H1 (cell line): ENCODE data around the gene ASCC1. TPM values are rescaled to one million over a fixed set of nuclear protein-coding genes. Genes with fewer than 3 reads are reported as not detected.

Experiments used
- CTCF ChIA-PET: fragments of 300-600 bp; sonication (Branson Sonifier 250); formaldehyde crosslinking; loops from one replicate; lab custom pipeline; 2021; ENCODE audit not compliant: partially characterized antibody; lab: Charles Lee
- POLR2A ChIA-PET: fragments of 300-600 bp; sonication (Branson Sonifier 250); formaldehyde crosslinking; loops from one replicate; lab custom pipeline; 2021; ENCODE audit warnings: inconsistent platforms; ENCODE audit not compliant: partially characterized antibody; lab: Charles Lee
- DNase-seq, 2 experiments: peaks; one replicate each; pipeline versions ENCODE4 v3.0.0 to v3.0.0-alpha.2; 2010 to 2022; ENCODE audit warnings: low spot score in 2 of 2, low read depth in 1 of 2, mixed read lengths in 1 of 2
- FAIRE-seq: peaks from 2 replicates; lab custom pipeline; 2011; peaks lifted over from hg19 to GRCh38; lab: Jason Lieb, UNC
- H2AFZ ChIP-seq: 2 replicates; pipeline ENCODE4 v1.8.1; 2012; ENCODE audit warnings: low read length, inconsistent platforms
- H2AK5ac ChIP-seq: 2 replicates; pipeline ENCODE4 v1.6.1; 2013; ENCODE audit warnings: low read depth, low read length
- H2BK120ac ChIP-seq: replicated peaks from 2 replicates; pipeline ENCODE3; 2013; ENCODE audit warnings: low read depth, low read length, inconsistent platforms
- H2BK12ac ChIP-seq: 2 replicates; pipeline ENCODE4 v1.6.1; 2013; ENCODE audit warnings: low read depth, low read length
- H2BK15ac ChIP-seq: 2 replicates; pipeline ENCODE4 v1.6.1; 2013; ENCODE audit warnings: low read length
- H2BK20ac ChIP-seq: 2 replicates; pipeline ENCODE4 v1.6.1; 2013; ENCODE audit warnings: low read length
- H2BK5ac ChIP-seq: 2 replicates; pipeline ENCODE4 v1.6.1; 2013; ENCODE audit warnings: low read depth, low read length
- H3K14ac ChIP-seq: 2 replicates; pipeline ENCODE4 v1.6.1; 2013; ENCODE audit warnings: inconsistent platforms; ENCODE audit not compliant: insufficient read length
- H3K18ac ChIP-seq: 2 replicates; pipeline ENCODE4 v1.6.1; 2013; ENCODE audit warnings: low read length; ENCODE audit errors: extremely low read depth
- H3K23ac ChIP-seq: 2 replicates; pipeline ENCODE4 v1.6.1; 2013; ENCODE audit warnings: inconsistent platforms; ENCODE audit not compliant: insufficient read length
- H3K23me2 ChIP-seq: 2 replicates; pipeline ENCODE4 v1.6.1; 2013; ENCODE audit warnings: low read depth, low read length
- H3K27ac ChIP-seq: 2 replicates; pipeline ENCODE4 v1.6.1; 2011; ENCODE audit warnings: low read depth, low read length, inconsistent platforms
- H3K27me3 ChIP-seq, 4 experiments: replicated peaks in 1 of 4; 1 replicate in 1 of 4; 2 replicates in 3 of 4; pipeline versions ENCODE4 v1.6.1 to v1.8.1; 2011 to 2013; ENCODE audit warnings: low read length in 3 of 4, mild to moderate bottlenecking in 3 of 4, inconsistent platforms in 2 of 4, mixed read lengths in 2 of 4, moderate library complexity in 1 of 4; ENCODE audit not compliant: control insufficient read depth in 3 of 4, insufficient read depth in 3 of 4; ENCODE audit errors: extremely low read depth in 1 of 4
- H3K36me3 ChIP-seq, 4 experiments: 2 replicates each; pipeline versions ENCODE4 v1.6.1 to v1.8.1; 2011 to 2013; ENCODE audit warnings: mild to moderate bottlenecking in 4 of 4, low read length in 3 of 4, moderate library complexity in 2 of 4, control low read depth in 1 of 4, inconsistent platforms in 1 of 4; ENCODE audit not compliant: insufficient read depth in 4 of 4, control insufficient read depth in 2 of 4
- H3K4ac ChIP-seq: replicated peaks from 2 replicates; pipeline ENCODE3; 2013; ENCODE audit warnings: low read length, low read depth, mixed read lengths, inconsistent platforms; ENCODE audit not compliant: insufficient read length
- H3K4me1 ChIP-seq, 4 experiments: replicated peaks in 1 of 4; 1 replicate in 1 of 4; 2 replicates in 3 of 4; pipeline versions ENCODE4 v1.6.1 to v1.8.1; 2011 to 2013; ENCODE audit warnings: low read length in 3 of 4, inconsistent platforms in 2 of 4, mixed read lengths in 1 of 4; ENCODE audit not compliant: insufficient read depth in 4 of 4, control insufficient read depth in 3 of 4
- H3K4me2 ChIP-seq, 2 experiments: 2 replicates each; pipeline versions ENCODE4 v1.6.1 to v1.8.1; 2011 to 2013; ENCODE audit warnings: low read depth in 2 of 2, low read length in 2 of 2, control low read depth in 1 of 2, inconsistent platforms in 1 of 2, mild to moderate bottlenecking in 1 of 2; ENCODE audit not compliant: insufficient read depth in 1 of 2
- H3K4me3 ChIP-seq, 4 experiments: fragments of 200-600, 300-600 bp in 1 of 4; sonication (generic), shearing (Covaris generic), sonication (Bioruptor Twin) in 1 of 4; 2 replicates each; pipeline versions ENCODE4 v1.5.1 to v1.8.1; 2011 to 2016; ENCODE audit warnings: low read length in 4 of 4, low read depth in 3 of 4, control low read depth in 2 of 4, inconsistent platforms in 2 of 4, mild to moderate bottlenecking in 2 of 4, mixed read lengths in 1 of 4, moderate library complexity in 1 of 4; ENCODE audit not compliant: insufficient read depth in 2 of 4; ENCODE audit errors: extremely low read depth in 1 of 4
- H3K56ac ChIP-seq: replicated peaks from 2 replicates; pipeline ENCODE3; 2013; ENCODE audit warnings: low read depth, mild to moderate bottlenecking, mixed read lengths, low read length, inconsistent platforms; ENCODE audit not compliant: insufficient read length
- H3K79me1 ChIP-seq: 2 replicates; pipeline ENCODE4 v1.6.1; 2013; ENCODE audit warnings: low read depth, low read length, control low read depth
- H3K79me2 ChIP-seq, 2 experiments: 2 replicates each; pipeline versions ENCODE4 v1.6.1 to v1.8.1; 2012 to 2013; ENCODE audit warnings: low read length in 2 of 2, mild to moderate bottlenecking in 2 of 2, inconsistent platforms in 1 of 2; ENCODE audit not compliant: insufficient read depth in 2 of 2, control insufficient read depth in 1 of 2
- H3K9ac ChIP-seq, 4 experiments: replicated peaks in 1 of 4; 1 replicate in 1 of 4; 2 replicates in 3 of 4; pipeline versions ENCODE4 v1.6.1 to v1.8.1; 2011 to 2013; ENCODE audit warnings: low read depth in 3 of 4, low read length in 3 of 4, control low read depth in 2 of 4, mild to moderate bottlenecking in 2 of 4, moderate library complexity in 2 of 4, inconsistent platforms in 1 of 4; ENCODE audit errors: extremely low read depth in 1 of 4
- H3K9me3 ChIP-seq, 2 experiments: 2 replicates each; pipeline versions ENCODE4 v1.6.1 to v1.8.1; 2012 to 2013; ENCODE audit warnings: mild to moderate bottlenecking in 2 of 2, moderate library complexity in 2 of 2, control low read depth in 1 of 2, inconsistent platforms in 1 of 2, low read depth in 1 of 2, low read length in 1 of 2, mixed read lengths in 1 of 2; ENCODE audit not compliant: insufficient read depth in 2 of 2
- H4K20me1 ChIP-seq, 2 experiments: replicated peaks in 1 of 2; 2 replicates each; pipeline versions ENCODE3 to v1.8.1; 2011 to 2013; ENCODE audit warnings: inconsistent platforms in 2 of 2, low read length in 2 of 2, mild to moderate bottlenecking in 1 of 2; ENCODE audit not compliant: insufficient read depth in 2 of 2, control insufficient read depth in 1 of 2
- H4K5ac ChIP-seq: 2 replicates; pipeline ENCODE4 v1.6.1; 2013; ENCODE audit warnings: low read length, low read depth, mixed read lengths, inconsistent platforms; ENCODE audit not compliant: insufficient read length
- H4K8ac ChIP-seq: 2 replicates; pipeline ENCODE4 v1.8.0; 2013; ENCODE audit warnings: mild to moderate bottlenecking, moderate library complexity, low read length, inconsistent platforms; ENCODE audit not compliant: insufficient read depth; ENCODE audit errors: extremely low read depth
- H4K91ac ChIP-seq: replicated peaks from 2 replicates; pipeline ENCODE3; 2013; ENCODE audit warnings: low read length, mixed read lengths, inconsistent platforms; ENCODE audit not compliant: insufficient read length
- CHD1 ChIP-seq: IDR thresholded peaks from 2 replicates; pipeline ENCODE4 v1.6.1; 2012; ENCODE audit warnings: low read depth, low read length, improper control_type of control experiment
- CTBP2 ChIP-seq: IDR thresholded peaks from 2 replicates; pipeline ENCODE4 v1.7.0; 2011; ENCODE audit warnings: borderline replicate concordance, mild to moderate bottlenecking, moderate library complexity, mixed read lengths, low read length; ENCODE audit not compliant: insufficient read depth, insufficient read length
- RAD21 ChIP-seq, 2 experiments: IDR thresholded peaks in 1 of 2; conservative IDR thresholded peaks in 1 of 2; 2 replicates each; pipeline ENCODE4 v1.6.1; 2011; ENCODE audit warnings: low read depth in 2 of 2, low read length in 2 of 2, improper control_type of control experiment in 1 of 2, inconsistent platforms in 1 of 2, mild to moderate bottlenecking in 1 of 2, moderate library complexity in 1 of 2
- RXRA ChIP-seq: IDR thresholded peaks from 2 replicates; pipeline ENCODE4 v1.6.1; 2011; ENCODE audit warnings: low read depth, mild to moderate bottlenecking, low read length, moderate library complexity; ENCODE audit not compliant: insufficient read depth
- SIRT6 ChIP-seq: IDR thresholded peaks from one replicate; pipeline ENCODE4 v1.7.1; 2012; ENCODE audit warnings: low read length, inconsistent platforms
- WGBS, 2 experiments: shearing (Covaris generic) in 1 of 2; methylation state at CpG; one replicate each; pipeline versions ENCODE4 v1.1.6 to v1.1.7; 2013 to 2015; ENCODE audit warnings: low lambda C conversion rate in 2 of 2, mixed read lengths in 2 of 2, inconsistent platforms in 1 of 2, low coverage in 1 of 2, missing lambda C conversion rate in 1 of 2; ENCODE audit not compliant: insufficient replicate concordance in 2 of 2, insufficient coverage in 1 of 2, insufficient read length in 1 of 2; ENCODE audit errors: extremely low coverage in 1 of 2, missing lambda C conversion rate in 1 of 2; 5-methylcytosine and 5-hydroxymethylcytosine counted together
- polyA plus RNA-seq, 7 experiments: library from polyadenylated mRNA; depleted of rRNA in 3 of 7; stranded (reverse) in 5 of 7; unstranded in 2 of 7; fragments of >200 nt in 5 of 7; fragments of 200-250 nt in 2 of 7; gene quantifications; 1 replicate in 5 of 7; 2 replicates in 1 of 7; 4 replicates in 1 of 7; pipeline versions ENCODE4 v1.2.1 to v1.2.3, GENCODE V29; 2011 to 2013; ENCODE audit warnings: missing spikeins in 2 of 7, mixed read lengths in 2 of 7
- total RNA-seq: library from RNA; stranded (reverse); fragmentation: NEBNext Ultra II Directional; extraction: Animal tissue kit (Norgen Biotek cat#: 25700); gene quantifications from 2 replicates; pipeline ENCODE4 v1.2.1, GENCODE V29; 2021

Gene ASCC1
- total and polyA plus RNA-seq, 2 of the 8 experiments (the other 6 are each of a cell fraction or from before 2014, with no cell fraction given) = 25.6 to 35.8 TPM

GRCh38 chr10:72152286-72152685 is 63.8 kb downstream of the ASCC1 start:
- H2BK5ac ChIP-seq = no peak overlapping the region
- H3K4me2 ChIP-seq = no peak overlapping the region
- no peak overlapping the region for H4K8ac ChIP-seq
- H3K23me2 ChIP-seq = no peaks in the 10 kb centered on the region
- H2BK20ac ChIP-seq = no peak overlapping the region
- H2BK15ac ChIP-seq = no peak overlapping the region
- H3K14ac ChIP-seq = no peak overlapping the region
- 94% methylated on average over 7 of the region's 7 CpGs; no CpG with 5 or more reads in 1 of the 2 experiments for WGBS, 2 experiments
- H3K4me1 ChIP-seq = no peaks in the 10 kb centered on the region
- DNase-seq (no peak), FAIRE-seq (no peak)
- no peak overlapping the region for H2BK12ac ChIP-seq
- H3K18ac ChIP-seq = no peak overlapping the region
- no peak overlapping the region for H4K5ac ChIP-seq
- H3K9ac ChIP-seq = no peak overlapping the region
- H3K79me1 ChIP-seq = no peaks in the 10 kb centered on the region
- H3K27me3 ChIP-seq = no peaks in the 10 kb centered on the region
- no peak overlapping the region for H3K27ac ChIP-seq
- H4K91ac ChIP-seq = no peak overlapping the region
- H3K36me3 ChIP-seq = no peaks in the 10 kb centered on the region
- H3K79me2 ChIP-seq = no peaks in the 10 kb centered on the region
- H2AFZ ChIP-seq = no peak overlapping the region
- no peak overlapping the region for H3K4ac ChIP-seq
- H3K23ac ChIP-seq = no peak overlapping the region
- no peak overlapping the region for H2BK120ac ChIP-seq
- POLR2A ChIA-PET = interaction anchor here (0.6 kb wide), 1 partner anchor 76 kb away, joined by 3 read pairs; no protein-coding TSS in a partner anchor
- CTCF ChIA-PET = interaction anchor here (0.9 kb wide), 1 partner anchor 13 kb away, joined by 3 read pairs; no protein-coding TSS in a partner anchor
- H2AK5ac ChIP-seq = no peak overlapping the region
- H3K56ac ChIP-seq = no peak overlapping the region
- H4K20me1 ChIP-seq = no peaks in the 10 kb centered on the region
- no peak overlapping the region for H3K4me3 ChIP-seq
- TF ChIP-seq SIRT6 (no peak), CHD1 (no peak), CTBP2 (no peak), RAD21 (IDR thresholded peaks at IDR 0.05 in 1 of 2, conservative IDR thresholded peaks at IDR 0.05 in 1 of 2; ENCODE audit: low read depth in 2 of 2, low read length in 2 of 2) (no peak), RXRA (no peak)
- TF ChIP-seq, all 59 proteins: peak for 0
- no peaks in the 10 kb centered on the region for H3K9me3 ChIP-seq
